GM12872 (cell line): Measurements from ENCODE around the gene TGFB1I1.

Experiments used
- CTCF ChIP-seq: IDR thresholded peaks from 3 replicates; pipeline ENCODE4 v1.5.1; 2011; ENCODE audit warnings: low read depth, mild to moderate bottlenecking, low read length, moderate library complexity; ENCODE audit not compliant: insufficient read depth

TGFB1I1 gene

GRCh38 chr16:31499928-31500327 lies 28.0 kb downstream of the TGFB1I1 start:
- TF ChIP-seq CTCF, result no peak

GRCh38 chr16:31501226-31501965 lies 29.4 kb downstream of the TGFB1I1 start:
- TF ChIP-seq CTCF, result no peak

- no peak for TF ChIP-seq CTCF
Measured at GRCh38 chr16:31501966-31502348, 30.0 kb downstream of the TGFB1I1 start.

GRCh38 chr16:31502981-31503380 lies 31.0 kb downstream of the TGFB1I1 start:
- TF ChIP-seq CTCF, result no peak

- TF ChIP-seq CTCF, result no peak
Measured at GRCh38 chr16:31504159-31504558, 32.2 kb downstream of the TGFB1I1 start.

GRCh38 chr16:31505483-31505882 lies 33.5 kb downstream of the TGFB1I1 start:
- TF ChIP-seq CTCF, result no peak

- no peak for TF ChIP-seq CTCF
Measured at GRCh38 chr16:31507617-31507928, 35.6 kb downstream of the TGFB1I1 start.
